HepG2 (cell line): ENCODE measurements around the gene GSC. TPM values are rescaled to one million over a fixed set of nuclear protein-coding genes. Genes with fewer than 3 reads are reported as not detected.

Experiments
- ATAC-seq: fragments of 200-7000 bp; cut with Tn5 transposase; 3 replicates; pipeline ENCODE4 v1.9.1; 2020; ENCODE audit warnings: mild to moderate bottlenecking, moderate library complexity
- BruUV-seq: library from RNA; stranded (reverse); fragments of 400-500 nt; replicated peaks from 2 replicates; lab custom pipeline; 2021; lab: Mats Ljungman, UMichigan
- CTCF ChIA-PET: fragments of 300-600 bp; formaldehyde crosslinking; extraction: SDS; loops from one replicate; lab custom pipeline; 2021; ENCODE audit warnings: low total read pairs, inconsistent platforms, low intra/inter-chr PET ratio; lab: Yijun Ruan, JAX
- POLR2A ChIA-PET: fragments of 350-600 bp; sonication (Branson Sonifier 250); formaldehyde crosslinking; loops from one replicate; lab custom pipeline; 2020; ENCODE audit warnings: antibody characterized with exemption, inconsistent platforms; lab: Yijun Ruan, JAX
- DNase-seq: peaks from one replicate; pipeline ENCODE4 v3.0.0-alpha.2; 2015; ENCODE audit warnings: low spot score
- FAIRE-seq: peaks from 3 replicates; lab custom pipeline; 2011; peaks lifted over from hg19 to GRCh38; lab: Jason Lieb, UNC
- H2AFZ ChIP-seq: one replicate; pipeline ENCODE4 v1.6.1; 2011; ENCODE audit warnings: low read length, inconsistent platforms
- H3K27ac ChIP-seq: fragments of 300-600 bp; 3 replicates; pipeline ENCODE4 v1.8.0; 2011; ENCODE audit warnings: mixed run types, mild to moderate bottlenecking, mixed read lengths, low read length, inconsistent platforms; ENCODE audit not compliant: insufficient read depth; ENCODE audit errors: extremely low read length
- H3K27me3 ChIP-seq, 2 experiments: fragments of 200-600 bp in 1 of 2; 2 replicates in 1 of 2; 3 replicates in 1 of 2; pipeline versions ENCODE4 v1.6.0 to v1.8.0; 2011; ENCODE audit warnings: low read length in 2 of 2, mild to moderate bottlenecking in 2 of 2, moderate library complexity in 2 of 2, inconsistent platforms in 1 of 2; ENCODE audit not compliant: insufficient read depth in 2 of 2, control insufficient read depth in 1 of 2
- H3K36me3 ChIP-seq, 2 experiments: fragments of 200-600 bp in 1 of 2; replicated peaks in 1 of 2; 2 replicates in 1 of 2; 3 replicates in 1 of 2; pipeline versions ENCODE4 v1.5.1 to v1.8.0; 2011; ENCODE audit warnings: low read length in 2 of 2, inconsistent platforms in 1 of 2; ENCODE audit not compliant: insufficient read depth in 2 of 2, control insufficient read depth in 1 of 2
- H3K4me1 ChIP-seq: 2 replicates; pipeline ENCODE4 v1.5.1; 2012; ENCODE audit warnings: low read length, inconsistent platforms; ENCODE audit not compliant: insufficient read depth
- H3K4me2 ChIP-seq: 2 replicates; pipeline ENCODE4 v1.6.0; 2011; ENCODE audit warnings: low read depth, low read length, inconsistent platforms
- H3K4me3 ChIP-seq, 3 experiments: fragments of 200-600 bp in 1 of 3; sonication (generic), shearing (Covaris generic) in 1 of 3; replicated peaks in 1 of 3; 2 replicates each; pipeline ENCODE4 v1.5.1; 2011 to 2016; ENCODE audit warnings: low read length in 3 of 3, inconsistent platforms in 2 of 3, low read depth in 2 of 3, mild to moderate bottlenecking in 2 of 3, control low read depth in 1 of 3, mixed read lengths in 1 of 3; ENCODE audit not compliant: insufficient read depth in 1 of 3
- H3K79me2 ChIP-seq: one replicate; pipeline ENCODE4 v1.6.1; 2011; ENCODE audit warnings: low read length, inconsistent platforms; ENCODE audit not compliant: insufficient read depth
- H3K9ac ChIP-seq: 2 replicates; pipeline ENCODE4 v1.6.0; 2011; ENCODE audit warnings: mild to moderate bottlenecking, low read depth, low read length, inconsistent platforms; ENCODE audit not compliant: insufficient read depth
- H3K9me3 ChIP-seq: 2 replicates; pipeline ENCODE4 v1.5.1; 2012; ENCODE audit warnings: mild to moderate bottlenecking, low read length
- H4K20me1 ChIP-seq: 2 replicates; pipeline ENCODE4 v1.6.0; 2011; ENCODE audit warnings: inconsistent platforms, mild to moderate bottlenecking, low read length, moderate library complexity; ENCODE audit not compliant: insufficient read depth
- ARNT2 ChIP-seq: sonication (generic); formaldehyde crosslinking; IDR thresholded peaks from 2 replicates; pipeline ENCODE4 v1.8.0; 2022; ENCODE audit warnings: mild to moderate bottlenecking, low read depth, missing genetic modification reagents, moderate library complexity
- ATM ChIP-seq: fragments of 450-650 bp; IDR thresholded peaks from 2 replicates; pipeline ENCODE4 v1.7.1; 2017; ENCODE audit warnings: mild to moderate bottlenecking, borderline replicate concordance
- HDAC6 ChIP-seq: fragments of 200-600 bp; sonication (generic); IDR thresholded peaks from 2 replicates; pipeline ENCODE4 v1.7.0; 2017; ENCODE audit warnings: mild to moderate bottlenecking, antibody characterized with exemption, low read length, low read depth
- KDM1A ChIP-seq: IDR thresholded peaks from 2 replicates; pipeline ENCODE4 v1.6.1; 2016; ENCODE audit warnings: missing compliant biosample characterization
- KDM5A ChIP-seq: fragments of 200-600 bp; sonication (generic); IDR thresholded peaks from 2 replicates; pipeline ENCODE4 v1.7.0; 2018; ENCODE audit warnings: antibody characterized with exemption, mild to moderate bottlenecking, low read length, borderline replicate concordance
- RBAK ChIP-seq: sonication (generic); formaldehyde crosslinking; IDR thresholded peaks from 2 replicates; pipeline ENCODE4 v1.5.1; 2020; ENCODE audit warnings: mild to moderate bottlenecking, missing genetic modification reagents
- SCMH1 ChIP-seq: sonication (generic); formaldehyde crosslinking; IDR thresholded peaks from 2 replicates; pipeline ENCODE4 v1.9.0; 2021; ENCODE audit warnings: missing genetic modification reagents, mild to moderate bottlenecking, borderline replicate concordance
- SETDB1 ChIP-seq: sonication (generic); formaldehyde crosslinking; IDR thresholded peaks from 2 replicates; pipeline ENCODE4 v1.5.1; 2020; ENCODE audit warnings: missing genetic modification reagents, mild to moderate bottlenecking, borderline replicate concordance
- SIX1 ChIP-seq: sonication (generic); formaldehyde crosslinking; IDR thresholded peaks from 2 replicates; pipeline ENCODE4 v1.4.0; 2020; ENCODE audit warnings: missing genetic modification reagents, borderline replicate concordance
- SMAD9 ChIP-seq: sonication (generic); formaldehyde crosslinking; IDR thresholded peaks from 2 replicates; pipeline ENCODE4 v1.5.1; 2020; ENCODE audit warnings: mild to moderate bottlenecking, missing genetic modification reagents
- SNRNP70 ChIP-seq: fragments of 200-400 bp; formaldehyde crosslinking; IDR thresholded peaks from 2 replicates; pipeline ENCODE4 v1.6.1; 2017; ENCODE audit warnings: mild to moderate bottlenecking, low read depth, low read length, moderate library complexity
- SP2 ChIP-seq: sonication (generic); formaldehyde crosslinking; IDR thresholded peaks from 2 replicates; pipeline ENCODE4 v1.5.1; 2020; ENCODE audit warnings: mild to moderate bottlenecking, missing genetic modification reagents
- TEAD2 ChIP-seq: sonication (generic); formaldehyde crosslinking; IDR thresholded peaks from 2 replicates; pipeline ENCODE4 v1.9.0; 2021; ENCODE audit warnings: missing genetic modification reagents
- ZKSCAN5 ChIP-seq: sonication (generic); formaldehyde crosslinking; IDR thresholded peaks from 2 replicates; pipeline ENCODE4 v1.5.1; 2020; ENCODE audit warnings: mild to moderate bottlenecking, missing genetic modification reagents
- ZNF143 ChIP-seq: sonication (generic); formaldehyde crosslinking; IDR thresholded peaks from 2 replicates; pipeline ENCODE4 v1.4.0; 2020; ENCODE audit warnings: missing genetic modification reagents
- ZNF235 ChIP-seq: sonication (generic); formaldehyde crosslinking; IDR thresholded peaks from 2 replicates; pipeline ENCODE4 v1.8.1; 2023; ENCODE audit warnings: mild to moderate bottlenecking, missing genetic modification reagents, borderline replicate concordance
- ZNF329 ChIP-seq: sonication (generic); formaldehyde crosslinking; IDR thresholded peaks from 2 replicates; pipeline ENCODE4 v1.9.0; 2021; ENCODE audit warnings: low read depth, mild to moderate bottlenecking, missing genetic modification reagents
- ZNF737 ChIP-seq: sonication (generic); formaldehyde crosslinking; IDR thresholded peaks from 2 replicates; pipeline ENCODE4 v1.5.0; 2020; ENCODE audit warnings: missing genetic modification reagents, mild to moderate bottlenecking, borderline replicate concordance
- ZNF749 ChIP-seq: sonication (generic); formaldehyde crosslinking; IDR thresholded peaks from 2 replicates; pipeline ENCODE4 v1.8.0; 2022; ENCODE audit warnings: mild to moderate bottlenecking, missing genetic modification reagents, moderate library complexity, borderline replicate concordance
- WGBS: methylation state at CpG from one replicate; pipeline ENCODE4 v1.1.6; 2017; ENCODE audit warnings: low lambda C conversion rate; 5-methylcytosine and 5-hydroxymethylcytosine counted together
- in situ Hi-C: cut with HindIII; loops from 2 replicates; pipeline ENCODE4 v1.10.0; 2017; ENCODE audit warnings: low pct_unique_long_range_greater_than_20kb; ENCODE audit not compliant: extremely low pct_ligation_motif_present
- intact Hi-C: fragments of 100-400 bp; cut with micrococcal nuclease; formaldehyde crosslinking; loops from one replicate; pipeline ENCODE4 v1.10.0; 2022; ENCODE audit not compliant: unreplicated experiment
- polyA plus RNA-seq, 8 experiments: library from polyadenylated mRNA; depleted of rRNA in 3 of 8; stranded (reverse) in 7 of 8; unstranded in 1 of 8; fragments of >200 nt; fragmentation: Illumina TruSeq in 4 of 8; extraction: Trizol in 4 of 8; gene quantifications; 2 replicates each; pipeline versions ENCODE4 v1.2.1 to v1.2.3, GENCODE V29; 2011 to 2016; ENCODE audit warnings: low read depth in 4 of 8, missing spikeins in 1 of 8, mixed read lengths in 1 of 8; ENCODE audit not compliant: insufficient read depth in 1 of 8
- total RNA-seq, 5 experiments: library from RNA; depleted of rRNA; stranded (reverse); fragments of >200 nt; fragmentation: Illumina TruSeq; extraction: Trizol; gene quantifications; 2 replicates each; pipeline ENCODE4 v1.2.3, GENCODE V29; 2016; ENCODE audit warnings: low read depth in 1 of 5
- TF ChIP-seq, protein P1 (sequence below): sonication (generic); formaldehyde crosslinking; IDR thresholded peaks from 2 replicates; pipeline ENCODE4 v1.8.1; 2023; ENCODE audit warnings: missing genetic modification reagents, mild to moderate bottlenecking, borderline replicate concordance

GSC gene
- total and polyA plus RNA-seq, 2 of the 13 experiments (the other 11 are each of a cell fraction or from before 2014, with no cell fraction given) = not detected

DNA sequence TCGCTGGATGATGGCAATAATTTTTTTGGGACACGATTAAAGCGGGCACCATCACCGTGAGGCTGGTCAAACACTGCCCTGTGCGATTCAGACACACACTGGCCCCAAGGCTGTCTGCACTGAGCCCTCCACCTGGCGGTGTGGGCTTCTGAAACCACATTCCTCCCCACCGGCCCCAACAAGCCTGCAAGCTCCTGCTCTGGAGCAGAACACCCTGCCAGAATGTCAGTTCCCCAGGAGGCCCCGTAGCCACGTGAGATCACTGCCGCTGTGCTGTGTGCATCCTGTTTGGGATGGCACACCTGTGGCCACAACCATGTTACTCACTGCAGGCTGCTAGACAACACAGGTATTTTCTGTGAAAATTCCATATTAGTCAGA is 7.9 kb downstream of the GSC start (continued):
- TF ChIP-seq ZNF749 (CRISPR knock-in tag) (no peak), SP2 (CRISPR knock-in tag) (no peak)

DNA sequence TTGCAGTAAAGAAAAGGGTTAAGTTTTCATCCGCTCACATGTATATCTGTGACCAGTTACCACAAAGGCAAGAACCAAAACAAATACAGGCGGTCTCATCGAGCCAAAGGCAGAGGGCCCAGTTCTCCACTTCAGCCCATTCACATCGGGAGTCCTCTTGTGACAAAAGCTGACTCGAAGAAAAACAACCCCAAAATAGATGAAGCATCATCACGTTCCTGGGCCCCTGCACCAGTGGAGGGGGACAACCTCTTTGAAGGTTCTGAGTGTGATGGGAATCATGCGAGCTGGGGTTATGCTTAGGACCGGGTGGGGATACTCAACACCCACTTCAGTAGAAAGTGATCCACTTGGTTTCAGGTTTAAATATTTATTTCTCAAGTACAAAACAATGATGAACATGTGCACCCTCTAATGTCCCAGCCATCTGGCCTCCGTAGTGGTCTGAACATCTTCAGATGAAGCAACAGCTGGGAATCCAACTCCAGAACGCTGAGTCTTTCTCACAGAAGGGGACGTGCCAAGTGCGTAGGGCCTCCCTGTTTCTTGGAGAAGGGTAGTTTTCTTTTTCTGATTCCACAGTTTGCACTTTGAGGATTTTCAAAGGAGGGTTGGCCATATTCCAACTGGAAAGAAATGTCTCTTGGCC is 8.4 kb downstream of the GSC start:
- POLR2A ChIA-PET = no interaction called here
- peaks cover 5 to 32% of the 10 kb centered on the region in 2 experiments; a peak in 4 of 5 replicates for H3K27me3 ChIP-seq
- H3K9ac ChIP-seq = no peak overlapping the region
- in situ Hi-C loops (no loop called here), intact Hi-C loops (no loop called here)
- no peak for FAIRE-seq
- no peak overlapping the region for H3K27ac ChIP-seq
- no peaks in the 10 kb centered on the region for H3K9me3 ChIP-seq
- ATAC-seq = no peak
- no peaks in the 10 kb centered on the region for H3K36me3 ChIP-seq
- H3K79me2 ChIP-seq = no peaks in the 10 kb centered on the region
- no peak overlapping the region for H3K4me2 ChIP-seq
- no peak for DNase-seq
- no peaks in the 10 kb centered on the region for H4K20me1 ChIP-seq
- no peaks in the 10 kb centered on the region for H3K4me1 ChIP-seq
- CTCF ChIA-PET = no interaction called here
- H2AFZ ChIP-seq = no peak overlapping the region
- 68% methylated on average over 12 of the region's 12 CpGs for WGBS
- no TSS peak for BruUV-seq
- H3K4me3 ChIP-seq = no peak overlapping the region
- no peak for TF ChIP-seq KDM5A
- no peak for TF ChIP-seq ZNF329 (CRISPR knock-in tag)
- no peak for TF ChIP-seq HDAC6
- TF ChIP-seq, protein P1, sequence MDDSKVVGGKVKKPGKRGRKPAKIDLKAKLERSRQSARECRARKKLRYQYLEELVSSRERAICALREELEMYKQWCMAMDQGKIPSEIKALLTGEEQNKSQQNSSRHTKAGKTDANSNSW (CRISPR knock-in tag) = no peak
- no peak for TF ChIP-seq ZNF143 (CRISPR knock-in tag)
- no peak for TF ChIP-seq KDM1A (CRISPR knock-in tag)
- no peak for TF ChIP-seq SCMH1 (CRISPR knock-in tag)
- no peak for TF ChIP-seq ZKSCAN5 (CRISPR knock-in tag)
- no peak for TF ChIP-seq SNRNP70
- no peak for TF ChIP-seq ARNT2
- TF ChIP-seq SIX1 (CRISPR knock-in tag) = no peak
- no peak for TF ChIP-seq SETDB1 (CRISPR knock-in tag)
- no peak for TF ChIP-seq SMAD9 (CRISPR knock-in tag)
- no peak for TF ChIP-seq ATM
- TF ChIP-seq RBAK (CRISPR knock-in tag) = no peak
- TF ChIP-seq TEAD2 (CRISPR knock-in tag) = no peak
- no peak for TF ChIP-seq ZNF737 (CRISPR knock-in tag)
- no peak for TF ChIP-seq ZNF235
